WTC11 (cell line): ENCODE measurements around the gene KLK1. TPM values are rescaled to one million over a fixed set of nuclear protein-coding genes. Genes with fewer than 3 reads are reported as not detected.

ENCODE experiments used
- ATAC-seq: fragments of 200-7000 bp; cut with Tn5 transposase; 2 replicates; pipeline ENCODE4 v1.10.0; 2021; ENCODE audit warnings: mild to moderate bottlenecking, moderate library complexity
- CTCF ChIA-PET: fragments of 300-600 bp; sonication (Branson Sonifier 250); formaldehyde crosslinking; loops from one replicate; lab custom pipeline; 2021; ENCODE audit warnings: antibody characterized with exemption; lab: Charles Lee
- POLR2A ChIA-PET: fragments of 350-600 bp; sonication (Branson Sonifier 250); formaldehyde crosslinking; loops from one replicate; lab custom pipeline; 2021; ENCODE audit warnings: antibody characterized with exemption; lab: Charles Lee
- DNase-seq: peaks from one replicate; pipeline ENCODE4 v3.0.0; 2021; ENCODE audit warnings: low spot score
- H3K27ac Mint-ChIP-seq: 2 replicates; pipeline ENCODE4 v1.8.0; 2021; ENCODE audit warnings: mixed read lengths
- H3K27me3 Mint-ChIP-seq: 2 replicates; pipeline ENCODE4 v1.8.0; 2021; ENCODE audit warnings: low read depth, mild to moderate bottlenecking, moderate library complexity, mixed read lengths
- H3K36me3 Mint-ChIP-seq: 2 replicates; pipeline ENCODE4 v1.8.0; 2021; ENCODE audit warnings: mixed read lengths
- H3K4me1 Mint-ChIP-seq: 2 replicates; pipeline ENCODE4 v1.8.0; 2022; ENCODE audit warnings: mixed read lengths
- H3K4me3 Mint-ChIP-seq: 2 replicates; pipeline ENCODE4 v1.8.0; 2021; ENCODE audit warnings: mild to moderate bottlenecking, moderate library complexity, mixed read lengths
- H3K9me3 Mint-ChIP-seq: 2 replicates; pipeline ENCODE4 v1.8.0; 2021; ENCODE audit warnings: mixed read lengths
- AFF4 ChIP-seq: sonication (generic); formaldehyde crosslinking; IDR thresholded peaks from 2 replicates; pipeline ENCODE4 v1.8.1; 2023; ENCODE audit warnings: mild to moderate bottlenecking, missing genetic modification reagents, borderline replicate concordance
- CREB1 ChIP-seq: sonication (generic); formaldehyde crosslinking; IDR thresholded peaks from 2 replicates; pipeline ENCODE4 v1.8.0; 2023; ENCODE audit warnings: mild to moderate bottlenecking, missing genetic modification reagents
- FOXK1 ChIP-seq: sonication (generic); formaldehyde crosslinking; IDR thresholded peaks from 2 replicates; pipeline ENCODE4 v1.8.0; 2022; ENCODE audit warnings: mild to moderate bottlenecking, moderate library complexity, missing genetic modification reagents
- GTF2I ChIP-seq: fragments of 250-450 bp; sonication (Bioruptor Pico); conservative IDR thresholded peaks from 2 replicates; pipeline ENCODE4 v1.4.0; 2021; ENCODE audit warnings: mild to moderate bottlenecking
- JAZF1 ChIP-seq: fragments of 250-450 bp; sonication (Bioruptor Pico); IDR thresholded peaks from 2 replicates; pipeline ENCODE4 v1.9.0; 2021; ENCODE audit warnings: moderate library complexity, mild to moderate bottlenecking, inconsistent platforms
- JUN ChIP-seq: sonication (generic); formaldehyde crosslinking; IDR thresholded peaks from 2 replicates; pipeline ENCODE4 v1.8.0; 2023; ENCODE audit warnings: mild to moderate bottlenecking, missing genetic modification reagents
- NR1H2 ChIP-seq: sonication (generic); formaldehyde crosslinking; IDR thresholded peaks from 2 replicates; pipeline ENCODE4 v1.9.0; 2021; ENCODE audit warnings: mild to moderate bottlenecking, moderate library complexity, missing genetic modification reagents
- NR2C2 ChIP-seq: sonication (generic); formaldehyde crosslinking; IDR thresholded peaks from 2 replicates; pipeline ENCODE4 v1.8.0; 2022; ENCODE audit warnings: mild to moderate bottlenecking, missing genetic modification reagents
- RORB ChIP-seq: fragments of 250-450 bp; sonication (Bioruptor Pico); IDR thresholded peaks from 2 replicates; pipeline ENCODE4 v1.9.0; 2021; ENCODE audit warnings: mild to moderate bottlenecking
- SOX15 ChIP-seq: fragments of 250-450 bp; sonication (Bioruptor Pico); IDR thresholded peaks from 2 replicates; pipeline ENCODE4 v1.9.0; 2021; ENCODE audit warnings: mild to moderate bottlenecking
- SP1 ChIP-seq: sonication (generic); formaldehyde crosslinking; conservative IDR thresholded peaks from 2 replicates; pipeline ENCODE4 v1.8.1; 2022; ENCODE audit warnings: missing genetic modification reagents
- ZBTB43 ChIP-seq: sonication (generic); formaldehyde crosslinking; IDR thresholded peaks from 2 replicates; pipeline ENCODE4 v1.8.1; 2023; ENCODE audit warnings: mild to moderate bottlenecking, missing genetic modification reagents
- ZNF121 ChIP-seq: sonication (generic); formaldehyde crosslinking; IDR thresholded peaks from 2 replicates; pipeline ENCODE4 v1.8.0; 2023; ENCODE audit warnings: missing genetic modification reagents
- ZNF138 ChIP-seq: sonication (generic); formaldehyde crosslinking; conservative IDR thresholded peaks from 2 replicates; pipeline ENCODE4 v1.8.1; 2022; ENCODE audit warnings: mild to moderate bottlenecking, moderate library complexity, missing genetic modification reagents
- ZNF317 ChIP-seq: sonication (generic); formaldehyde crosslinking; IDR thresholded peaks from 2 replicates; pipeline ENCODE4 v1.8.1; 2023; ENCODE audit warnings: low read depth, mild to moderate bottlenecking, moderate library complexity, missing genetic modification reagents, borderline replicate concordance
- ZNF396 ChIP-seq: fragments of 250-450 bp; sonication (Bioruptor Pico); IDR thresholded peaks from 2 replicates; pipeline ENCODE4 v1.8.0; 2021; ENCODE audit warnings: mild to moderate bottlenecking, moderate library complexity, borderline replicate concordance
- ZNF532 ChIP-seq: fragments of 250-450 bp; sonication (Bioruptor Pico); IDR thresholded peaks from 2 replicates; pipeline ENCODE4 v1.9.0; 2021; ENCODE audit warnings: mild to moderate bottlenecking, borderline replicate concordance
- ZSCAN18 ChIP-seq: fragments of 250-450 bp; sonication (Bioruptor Pico); IDR thresholded peaks from 2 replicates; pipeline ENCODE4 v2.1.2; 2022; ENCODE audit warnings: mild to moderate bottlenecking, moderate library complexity
- total RNA-seq: library from RNA; stranded (reverse); gene quantifications from 3 replicates; pipeline ENCODE4 v1.2.3, GENCODE V29; 2021
- TF ChIP-seq, protein P1 (sequence below): sonication (generic); formaldehyde crosslinking; IDR thresholded peaks from 2 replicates; pipeline ENCODE4 v1.8.1; 2023; ENCODE audit warnings: mild to moderate bottlenecking, missing genetic modification reagents, moderate library complexity
- TF ChIP-seq, protein P2 (sequence below): fragments of 250-450 bp; sonication (Bioruptor Pico); IDR thresholded peaks from 2 replicates; pipeline ENCODE4 v1.9.0; 2021; ENCODE audit warnings: mild to moderate bottlenecking

Gene KLK1
- total RNA-seq, 1 experiment from 2014 or later, result 3.9 TPM

DNA sequence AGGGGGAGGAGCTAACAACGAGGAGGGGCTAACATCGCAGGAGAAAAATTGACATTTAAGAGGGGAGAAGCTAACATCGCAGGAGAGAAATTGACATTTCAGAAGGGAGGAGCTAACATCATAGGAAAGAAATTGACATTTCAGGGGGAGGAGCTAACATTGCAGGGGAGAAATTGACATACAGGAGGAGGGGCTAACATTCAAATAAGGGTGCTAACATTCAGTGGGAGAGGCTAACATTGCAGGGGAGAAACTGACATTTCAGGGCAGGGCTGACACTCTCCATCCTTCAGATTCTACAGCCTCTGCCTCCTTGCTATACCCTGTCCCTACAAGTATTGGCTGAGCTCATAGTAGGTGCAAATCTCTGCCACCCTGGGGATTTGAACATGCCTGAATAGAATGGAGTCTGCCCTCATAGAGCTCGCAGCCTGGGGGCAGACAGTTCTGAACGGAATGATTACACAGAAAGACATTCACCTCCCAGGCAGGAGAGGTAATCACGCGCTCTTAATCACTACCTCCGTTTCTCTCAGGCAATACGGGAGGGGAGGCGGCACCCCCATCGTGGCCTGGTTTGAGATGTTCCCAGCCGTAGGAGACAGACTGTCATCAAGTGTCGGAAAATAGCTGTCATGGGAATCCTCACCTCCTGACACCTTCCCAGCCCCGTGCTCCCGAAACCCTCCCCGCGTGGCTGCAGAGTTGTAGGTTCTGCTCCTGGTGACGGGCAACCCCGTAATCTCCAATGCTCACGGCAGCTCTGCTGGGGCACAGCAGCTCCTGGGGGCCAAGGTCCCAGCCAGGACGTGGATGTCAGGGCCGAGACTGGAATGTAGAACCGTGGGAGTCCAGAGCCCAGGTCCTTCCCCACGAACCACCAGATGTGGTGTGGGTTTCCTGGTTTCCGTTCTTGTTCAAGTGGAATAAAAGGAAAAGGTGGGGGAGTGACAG is 43.8 kb downstream of the KLK1 start:
- DNase-seq (no peak), ATAC-seq (no peak)
- peaks cover 30% of the 10 kb centered on the region for H3K4me1 Mint-ChIP-seq
- POLR2A ChIA-PET, result interaction anchor here (1.4 to 1.9 kb wide), 2 partner anchors 55 kb away, joined by 3 to 7 read pairs; no protein-coding TSS in a partner anchor
- CTCF ChIA-PET, result interaction anchor here (0.8 to 10.3 kb wide), 13 partner anchors 11 to 423 kb away, joined by 3 to 195 read pairs (median 7); partner anchors contain the start of genes C19orf81, CLEC11A and SHANK1
- peaks cover 84% of the 10 kb centered on the region for H3K27me3 Mint-ChIP-seq
- TF ChIP-seq GTF2I (CRISPR knock-in tag) (no peak), ZNF396 (CRISPR knock-in tag) (no peak), RORB (CRISPR knock-in tag) (no peak), FOXK1 (CRISPR knock-in tag) (no peak), JAZF1 (CRISPR knock-in tag) (no peak), ZNF138 (CRISPR knock-in tag) (no peak), NR1H2 (CRISPR knock-in tag) (no peak), CREB1 (no peak), ZBTB43 (CRISPR knock-in tag) (no peak), ZSCAN18 (CRISPR knock-in tag) (no peak), JUN (no peak), ZNF121 (CRISPR knock-in tag) (no peak), NR2C2 (no peak), ZNF532 (no peak), SOX15 (CRISPR knock-in tag) (no peak), SP1 (CRISPR knock-in tag) (no peak), ZNF317 (CRISPR knock-in tag) (no peak), AFF4 (no peak)
- TF ChIP-seq, protein P1, sequence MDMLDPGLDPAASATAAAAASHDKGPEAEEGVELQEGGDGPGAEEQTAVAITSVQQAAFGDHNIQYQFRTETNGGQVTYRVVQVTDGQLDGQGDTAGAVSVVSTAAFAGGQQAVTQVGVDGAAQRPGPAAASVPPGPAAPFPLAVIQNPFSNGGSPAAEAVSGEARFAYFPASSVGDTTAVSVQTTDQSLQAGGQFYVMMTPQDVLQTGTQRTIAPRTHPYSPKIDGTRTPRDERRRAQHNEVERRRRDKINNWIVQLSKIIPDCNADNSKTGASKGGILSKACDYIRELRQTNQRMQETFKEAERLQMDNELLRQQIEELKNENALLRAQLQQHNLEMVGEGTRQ (CRISPR knock-in tag), result no peak
- TF ChIP-seq, protein P2, sequence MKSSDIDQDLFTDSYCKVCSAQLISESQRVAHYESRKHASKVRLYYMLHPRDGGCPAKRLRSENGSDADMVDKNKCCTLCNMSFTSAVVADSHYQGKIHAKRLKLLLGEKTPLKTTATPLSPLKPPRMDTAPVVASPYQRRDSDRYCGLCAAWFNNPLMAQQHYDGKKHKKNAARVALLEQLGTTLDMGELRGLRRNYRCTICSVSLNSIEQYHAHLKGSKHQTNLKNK (CRISPR knock-in tag), result no peak
- H3K9me3 Mint-ChIP-seq, result no peaks in the 10 kb centered on the region
- no peak overlapping the region for H3K4me3 Mint-ChIP-seq
- H3K36me3 Mint-ChIP-seq, result no peaks in the 10 kb centered on the region
- no peak overlapping the region for H3K27ac Mint-ChIP-seq
